ENCODE results near the gene VWA3B. TPM values are rescaled to one million over a fixed set of nuclear protein-coding genes. Genes with fewer than 3 reads are reported as not detected.

VWA3B gene
- polyA plus RNA-seq, 2 of the 4 experiments (the other 2 are of a cell fraction): not detected

- ChIA-PET CTCF (interaction anchor here (0.6 kb wide), 1 partner anchor 41 kb away, joined by 4 read pairs; no protein-coding TSS in a partner anchor), POLR2A (no interaction called here)
- ATAC-seq (no peak), FAIRE-seq (no peak), DNase-seq (ENCODE audit: low read depth in 1 of 2, low spot score in 1 of 2) (no peak)
- H3K9me3 ChIP-seq: no peaks in the 10 kb centered on the region
- H3K4me2 ChIP-seq: no peak overlapping the region
- H3K27ac ChIP-seq: no peak overlapping the region
- H3K4me3 ChIP-seq: no peak overlapping the region
- TF ChIP-seq ZC3H11A (IDR thresholded peaks at IDR 0.05) (no peak), NFE2L2 (conservative IDR thresholded peaks at IDR 0.05; ENCODE audit: low read length) (peak; percentile 53), ESRRA (IDR thresholded peaks at IDR 0.05; ENCODE audit: borderline replicate concordance, low read length) (no peak)
- H3K4me1 ChIP-seq: no peaks in the 10 kb centered on the region
- WGBS (ENCODE audit: missing lambda C conversion rate): 28% methylated on average over 2 of the region's 2 CpGs
These were observed 86.0 kb downstream of the VWA3B start for GRCh38 chr2:98172951-98173350.

- TF ChIP-seq RAD21 (conservative IDR thresholded peaks at IDR 0.05 in 1 of 2, IDR thresholded peaks at IDR 0.05 in 1 of 2) (0 out of 5 replicates have a peak, but pooled peaks of 1 of the 2 experiments have one; percentile 5), CBX8 (IDR thresholded peaks at IDR 0.05) (no peak)
- Histone ChIP-seq H3K9me3 (no peaks in the 10 kb centered on the region), H3K4me2 (no peak overlapping the region), H3K27ac (no peak overlapping the region), H3K4me3 (no peak overlapping the region), H3K4me1 (no peaks in the 10 kb centered on the region)
- ChIA-PET CTCF (no interaction called here), POLR2A (no interaction called here)
- DNase-seq (ENCODE audit: low read depth in 1 of 2, low spot score in 1 of 2): no peak
- 3% methylated on average over 6 of the region's 6 CpGs for WGBS (ENCODE audit: missing lambda C conversion rate)
- FAIRE-seq: no peak
- peak; percentile 42 to 45; a peak in 4 of 6 replicates for ATAC-seq
These were observed 88.8 kb downstream of the VWA3B start for GRCh38 chr2:98175811-98176210.

- CTCF ChIA-PET: interaction anchor here (0.9 kb wide), 1 partner anchor 236 kb away, joined by 3 read pairs; no protein-coding TSS in a partner anchor
- WGBS (ENCODE audit: missing lambda C conversion rate): 0% methylated on average over 2 of the region's 2 CpGs
These were observed 90.3 kb downstream of the VWA3B start for GRCh38 chr2:98177286-98177685.

GRCh38 chr2:98177986-98178385, 91.0 kb downstream of the VWA3B start:
- FAIRE-seq (no peak), DNase-seq (ENCODE audit: low read depth in 1 of 2, low spot score in 1 of 2) (no peak), ATAC-seq (no peak)
- Histone ChIP-seq H3K4me1 (no peaks in the 10 kb centered on the region), H3K4me2 (no peak overlapping the region), H3K27ac (no peak overlapping the region), H3K4me3 (no peak overlapping the region), H3K9me3 (no peaks in the 10 kb centered on the region)
- no peak for TF ChIP-seq ZSCAN20 (CRISPR knock-in tag; IDR thresholded peaks at IDR 0.05)
- no peak for TF ChIP-seq MAFK (IDR thresholded peaks at IDR 0.05; ENCODE audit: partially characterized antibody)
- POLR2A ChIA-PET: no interaction called here
- CTCF ChIA-PET: interaction anchor here (0.5 kb wide), 1 partner anchor 197 kb away, joined by 4 read pairs; no protein-coding TSS in a partner anchor
- WGBS (ENCODE audit: missing lambda C conversion rate): 33% methylated on average over 6 of the region's 6 CpGs

More at GRCh38 chr2:98177286-98177685, 90.3 kb downstream of the VWA3B start:
- POLR2A ChIA-PET: no interaction called here
- no peak for DNase-seq (ENCODE audit: low read depth in 1 of 2, low spot score in 1 of 2)
- Histone ChIP-seq H3K9me3 (no peaks in the 10 kb centered on the region), H3K4me3 (no peak overlapping the region), H3K4me2 (no peak overlapping the region), H3K27ac (no peak overlapping the region), H3K4me1 (no peaks in the 10 kb centered on the region)
- TF ChIP-seq SMC3 (IDR thresholded peaks at IDR 0.05) (no peak), BHLHE40 (IDR thresholded peaks at IDR 0.05; ENCODE audit: low read depth, low read length) (no peak), CHD2 (IDR thresholded peaks at IDR 0.05; ENCODE audit: low read length, partially characterized antibody) (no peak), EHF (CRISPR knock-in tag; IDR thresholded peaks at IDR 0.05) (no peak), MAFK (IDR thresholded peaks at IDR 0.05; ENCODE audit: partially characterized antibody) (no peak), HDAC2 (IDR thresholded peaks at IDR 0.05) (no peak), MAZ (IDR thresholded peaks at IDR 0.05; ENCODE audit: borderline replicate concordance, low read depth, low read length) (no peak), POLR2A (IDR thresholded peaks at IDR 0.05; ENCODE audit: low read length) (no peak), HOXB13 (CRISPR knock-in tag; IDR thresholded peaks at IDR 0.05; ENCODE audit: low read depth) (no peak), ZC3H11A (IDR thresholded peaks at IDR 0.05) (no peak), HEYL (CRISPR knock-in tag; IDR thresholded peaks at IDR 0.05) (no peak)
- no peak for ATAC-seq
- FAIRE-seq: no peak

GRCh38 chr2:98180456-98180855, 93.5 kb downstream of the VWA3B start:
- Histone ChIP-seq H3K27ac (no peak overlapping the region), H3K9me3 (no peaks in the 10 kb centered on the region), H3K4me2 (no peak overlapping the region), H3K4me1 (no peaks in the 10 kb centered on the region), H3K4me3 (no peak overlapping the region)
- FAIRE-seq (no peak), ATAC-seq (no peak), DNase-seq (ENCODE audit: low read depth in 1 of 2, low spot score in 1 of 2) (no peak)
- POLR2A ChIA-PET: no interaction called here
- 31% methylated on average over 2 of the region's 2 CpGs for WGBS (ENCODE audit: missing lambda C conversion rate)
- CTCF ChIA-PET: no interaction called here
- TF ChIP-seq HES2 (IDR thresholded peaks at IDR 0.05) (no peak), ATOH8 (CRISPR knock-in tag; IDR thresholded peaks at IDR 0.05; ENCODE audit: low read depth) (no peak), JUN (IDR thresholded peaks at IDR 0.05) (no peak), EP300 (IDR thresholded peaks at IDR 0.05) (no peak), NR3C1 (IDR thresholded peaks at IDR 0.05) (no peak), REST (IDR thresholded peaks at IDR 0.05) (no peak), POLR2AphosphoS2 (conservative IDR thresholded peaks at IDR 0.05; ENCODE audit: low read length) (no peak), RAD21 (conservative IDR thresholded peaks at IDR 0.05 in 1 of 2, IDR thresholded peaks at IDR 0.05 in 1 of 2) (no peak), KDM1A (IDR thresholded peaks at IDR 0.05; ENCODE audit: low read depth) (no peak), POLR2A (IDR thresholded peaks at IDR 0.05; ENCODE audit: low read length) (no peak), NFE2L2 (conservative IDR thresholded peaks at IDR 0.05; ENCODE audit: low read length) (no peak), PHF8 (IDR thresholded peaks at IDR 0.05; ENCODE audit: borderline replicate concordance, low read depth) (no peak), MAZ (IDR thresholded peaks at IDR 0.05; ENCODE audit: borderline replicate concordance, low read depth, low read length) (no peak), ZC3H11A (IDR thresholded peaks at IDR 0.05) (no peak)
